Activated T-helper 1 cell treated with Interleukin-2 at 50 U/mL for 16 hours (primary cell): ENCODE data around the gene CYREN.

Experiments
- DNase-seq: peaks from one replicate; pipeline ENCODE4 v3.0.0-alpha.2; 2020; ENCODE audit warnings: low read depth

The CYREN gene

DNA sequence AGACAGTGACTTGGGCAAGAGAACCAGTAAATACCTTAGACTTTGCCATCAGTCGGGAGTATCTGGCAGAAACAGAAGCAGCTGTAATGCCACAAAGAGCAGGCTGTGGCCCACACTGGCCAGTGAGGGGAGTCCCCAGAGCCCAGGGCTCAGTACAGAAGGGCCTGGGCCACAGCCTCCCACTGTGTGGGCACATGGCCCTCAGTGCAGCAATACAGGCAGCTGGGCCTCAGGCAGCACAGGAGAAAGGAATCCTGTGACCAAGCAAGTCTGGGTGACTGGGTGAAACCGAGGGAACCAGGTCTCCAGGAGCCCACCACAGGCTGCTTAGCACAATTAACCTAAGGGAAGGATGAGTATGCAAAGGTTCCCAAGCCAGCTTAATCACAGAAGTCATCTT, 26.8 kb upstream of the CYREN start:
- DNase-seq = no peak

DNA sequence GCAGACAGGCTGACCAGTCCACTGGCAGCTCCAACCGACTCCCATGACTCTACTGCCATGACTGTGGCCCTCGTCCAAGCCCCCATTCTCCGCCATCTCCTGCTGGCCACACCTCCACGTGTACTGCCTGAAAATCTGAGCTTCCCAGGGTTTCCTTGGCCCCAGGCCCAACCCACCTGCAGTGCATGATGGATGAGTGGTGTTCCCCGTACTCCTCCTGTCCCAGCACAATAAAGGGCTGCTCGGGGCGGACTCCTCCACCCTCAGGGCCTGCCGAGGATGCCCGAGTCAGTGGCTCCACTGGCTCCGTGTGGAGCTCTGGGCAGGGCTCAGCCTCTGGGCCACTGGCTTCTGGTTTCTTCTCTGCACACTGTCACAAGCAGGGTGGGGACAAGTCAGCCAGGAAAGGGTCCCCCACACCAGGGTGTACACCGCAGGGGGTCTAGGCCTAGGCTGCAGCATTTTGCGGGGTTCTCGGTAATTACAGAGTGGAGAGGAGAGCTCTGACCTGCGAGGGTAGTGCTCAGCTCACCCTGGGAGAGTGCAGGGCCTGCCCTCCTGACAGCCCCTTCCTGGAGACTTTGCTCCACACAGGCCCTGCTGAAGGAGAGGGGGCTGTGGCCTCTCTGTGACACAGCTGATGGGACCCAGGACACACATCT, 25.6 kb upstream of the CYREN start:
- no peak for DNase-seq

DNA sequence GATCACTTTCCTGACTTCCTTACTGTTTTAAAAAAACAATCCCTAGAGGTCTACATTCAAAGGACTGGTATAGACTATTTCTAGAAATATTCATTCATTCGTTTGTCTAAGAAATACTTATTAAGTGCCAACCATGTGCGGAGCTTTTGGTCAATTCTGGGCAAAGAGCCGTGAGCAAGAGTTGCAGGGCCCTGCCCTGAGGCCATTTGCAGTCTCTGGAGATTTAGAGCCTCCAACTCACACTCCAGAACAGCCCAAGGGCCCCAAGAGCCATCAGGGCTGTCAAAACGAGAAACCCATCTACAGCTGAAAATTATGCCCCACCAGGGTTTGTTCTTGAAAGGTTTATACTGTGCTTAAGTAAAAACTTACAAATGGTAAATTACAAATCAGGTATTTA, 24.6 kb upstream of the CYREN start:
- DNase-seq = no peak

DNA sequence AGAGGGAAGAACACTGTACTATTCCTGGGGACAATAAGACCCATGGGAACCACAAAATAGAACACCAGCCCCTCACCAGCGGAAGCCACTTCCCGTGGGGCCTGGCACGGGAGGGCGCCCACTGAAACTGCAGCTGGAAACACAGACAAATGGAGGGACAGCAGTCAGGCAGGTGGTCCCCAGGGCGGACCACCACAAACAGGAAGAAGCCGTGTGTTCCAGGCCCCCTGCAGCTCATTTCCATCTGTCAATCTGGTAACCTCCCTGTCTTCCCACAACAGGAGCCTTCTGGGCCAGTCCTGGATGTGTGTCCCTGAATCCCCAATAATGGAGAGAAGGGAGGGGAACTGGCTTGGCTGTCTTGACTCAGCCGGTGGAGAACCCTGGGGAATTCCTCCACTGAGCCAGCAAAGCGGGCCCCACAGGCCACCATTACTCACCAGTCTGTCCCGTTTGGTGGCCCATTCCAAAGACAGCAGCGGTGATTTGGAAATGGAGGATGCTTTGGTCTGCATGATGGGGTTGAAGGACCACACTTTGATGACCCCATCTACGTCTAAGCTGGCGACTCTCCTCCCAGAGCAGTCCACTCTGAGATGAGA, 24.1 kb upstream of the CYREN start:
- DNase-seq = no peak

DNA sequence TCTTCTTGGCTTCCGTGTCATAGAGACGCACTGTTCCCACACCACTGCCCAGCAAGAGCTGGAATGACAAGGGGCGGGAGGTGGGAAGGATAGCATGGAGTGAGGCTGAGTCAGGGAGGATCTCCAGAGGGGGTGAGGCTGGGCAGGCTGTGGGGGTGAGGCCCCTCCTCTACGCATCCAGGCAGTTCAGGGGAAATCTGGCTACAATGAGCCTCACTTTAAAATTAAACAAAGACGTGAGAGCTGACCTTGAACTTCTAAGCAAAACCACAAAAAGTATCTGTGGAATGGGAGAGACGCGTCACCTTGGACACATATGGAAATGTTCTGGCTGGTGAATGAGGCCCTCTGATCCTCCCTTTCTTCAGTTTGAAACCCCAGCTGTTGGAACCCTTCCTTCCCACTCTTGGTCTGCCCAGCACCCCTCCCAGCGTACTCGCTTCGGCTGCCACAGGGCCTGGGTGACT, 23.1 kb upstream of the CYREN start:
- DNase-seq = no peak

DNA sequence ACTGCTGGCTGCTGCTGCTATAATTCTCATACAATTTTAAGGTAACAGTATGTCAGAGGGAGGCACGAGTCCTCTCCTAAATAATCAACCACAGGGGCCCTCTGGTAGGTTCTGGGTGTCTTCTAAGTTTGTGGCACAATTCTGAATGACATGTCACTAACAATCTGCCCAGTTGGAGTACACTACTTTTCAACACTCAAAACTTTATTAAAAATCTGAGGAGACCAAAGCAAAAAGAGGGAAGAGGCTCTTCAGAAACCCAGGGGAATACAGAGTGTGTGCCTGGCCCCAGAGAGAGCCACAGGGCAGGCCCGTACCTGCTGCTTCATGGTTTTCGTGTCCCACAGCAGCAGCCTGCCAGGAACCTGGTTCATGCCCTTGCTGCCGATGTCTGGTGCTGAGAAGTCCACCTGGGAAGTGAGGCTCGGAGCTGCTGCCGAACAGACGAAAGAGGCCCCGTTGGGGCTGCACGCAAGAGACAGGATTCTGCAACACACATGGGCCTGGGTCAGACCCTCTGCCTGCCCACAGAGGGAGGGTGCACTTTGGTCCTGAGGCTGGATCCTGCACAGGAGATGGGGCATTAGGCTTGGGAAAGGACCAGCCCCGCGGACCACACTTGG, 22.5 kb upstream of the CYREN start:
- no peak for DNase-seq

DNA sequence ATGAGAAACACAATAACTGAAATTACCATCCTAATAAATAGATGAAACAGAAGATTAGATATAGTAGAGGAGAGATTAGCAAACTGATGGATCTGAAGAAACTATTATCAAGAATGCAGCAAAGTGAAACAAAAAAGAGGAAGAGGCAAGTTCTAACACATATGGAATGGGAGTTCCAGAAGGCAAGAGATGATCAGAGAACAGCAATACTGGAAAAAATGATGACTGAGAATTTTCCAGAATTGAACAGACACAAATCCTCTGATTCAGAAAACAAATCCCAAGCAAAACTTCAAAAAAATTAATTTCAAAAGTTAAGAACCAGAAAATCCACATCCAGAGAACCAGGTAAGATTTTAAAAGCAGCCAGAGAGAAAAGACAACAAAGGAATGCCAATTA, 20.2 kb upstream of the CYREN start:
- no peak for DNase-seq

DNA sequence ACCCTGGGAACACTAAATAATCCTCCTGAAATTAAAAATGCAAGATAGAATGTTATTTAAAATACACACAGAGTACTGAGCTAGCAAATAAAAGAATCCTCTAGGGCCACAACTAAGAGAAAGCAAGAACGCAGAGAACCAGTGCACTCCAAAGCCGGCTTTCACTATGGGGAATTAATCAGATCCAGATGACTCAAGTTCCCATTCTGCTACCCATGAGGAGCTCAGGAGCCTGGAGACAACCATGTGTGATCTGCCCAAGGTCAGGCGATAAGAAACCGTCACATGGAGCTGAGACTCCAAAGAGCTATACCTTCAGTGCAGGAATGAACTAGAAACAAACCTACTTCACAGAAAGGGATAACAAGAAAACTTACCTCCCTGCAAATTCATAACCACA, 19.5 kb upstream of the CYREN start:
- no peak for DNase-seq

DNA sequence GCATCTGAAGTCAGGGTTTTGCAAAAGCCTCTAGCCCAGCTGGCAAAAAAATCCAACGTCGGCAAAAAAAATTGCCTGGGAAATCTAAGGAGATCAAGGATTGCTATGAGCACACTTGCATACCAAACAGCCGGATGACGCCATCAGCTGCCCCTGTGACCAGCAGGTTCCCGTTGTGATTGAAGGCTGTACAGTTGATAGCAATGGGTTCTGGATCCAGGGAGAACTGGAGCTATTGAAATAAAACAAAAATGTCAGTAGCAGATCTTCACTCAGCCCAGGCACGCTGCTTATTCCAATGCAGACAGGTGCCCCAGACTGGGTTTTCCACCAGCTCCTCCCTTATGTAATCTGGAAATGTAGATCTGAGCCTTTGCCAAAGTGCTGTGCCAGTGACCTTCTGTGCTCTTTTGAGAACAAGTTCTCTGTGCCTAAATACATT, 18.7 kb upstream of the CYREN start:
- no peak for DNase-seq

DNA sequence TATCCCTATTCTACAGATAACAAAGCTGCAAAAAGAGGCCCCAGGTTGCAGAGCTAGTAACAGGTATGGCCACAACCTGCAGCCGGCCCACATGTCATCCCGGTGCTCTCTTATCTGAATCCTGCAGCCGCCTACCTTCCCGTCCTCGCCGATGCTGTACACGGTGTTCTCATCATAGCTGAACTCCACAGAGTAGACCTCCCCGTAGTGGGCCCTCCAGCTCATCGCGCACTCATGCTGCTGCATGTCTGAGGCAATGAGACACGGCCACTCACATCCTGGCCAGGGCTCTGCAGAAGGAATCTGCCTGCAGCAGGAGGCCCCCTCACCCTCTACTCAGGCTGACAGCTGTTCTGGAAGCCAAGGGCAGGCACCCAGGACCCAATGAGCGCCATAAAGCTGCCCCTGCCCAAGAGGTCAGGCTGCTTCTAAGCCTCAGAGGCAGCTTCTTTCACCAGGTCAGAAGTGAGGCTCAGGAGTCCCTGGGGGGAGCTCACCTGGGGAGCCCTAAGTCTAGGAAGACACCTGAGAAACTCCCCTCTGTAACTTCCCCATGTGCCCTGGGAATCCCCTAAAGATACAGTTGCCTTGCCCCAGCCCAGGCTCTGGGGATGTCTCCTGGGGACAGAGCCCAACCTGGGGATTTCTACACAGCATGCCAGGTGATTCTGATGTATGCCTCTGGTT, 17.9 kb upstream of the CYREN start:
- DNase-seq = no peak

DNA sequence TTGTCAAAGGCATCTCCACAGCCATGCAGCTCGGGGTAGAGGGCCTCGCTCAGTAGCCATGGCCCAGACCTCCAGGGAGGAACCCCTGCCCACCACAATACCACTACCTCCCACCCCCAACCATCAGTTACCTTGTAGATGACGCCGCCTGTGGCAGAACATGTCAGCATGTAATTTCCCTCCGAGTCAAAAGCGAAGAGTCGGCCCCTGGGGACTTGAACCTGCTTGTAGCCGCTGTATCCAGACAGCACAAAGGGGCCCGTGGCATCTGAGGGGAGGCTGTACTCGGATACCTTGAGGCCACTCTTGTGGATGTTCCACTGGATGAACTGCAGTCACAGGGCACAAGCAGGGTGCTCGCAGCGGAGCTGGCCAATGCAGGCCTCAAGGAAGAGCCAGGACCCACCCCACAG, 16.3 kb upstream of the CYREN start:
- DNase-seq = no peak

DNA sequence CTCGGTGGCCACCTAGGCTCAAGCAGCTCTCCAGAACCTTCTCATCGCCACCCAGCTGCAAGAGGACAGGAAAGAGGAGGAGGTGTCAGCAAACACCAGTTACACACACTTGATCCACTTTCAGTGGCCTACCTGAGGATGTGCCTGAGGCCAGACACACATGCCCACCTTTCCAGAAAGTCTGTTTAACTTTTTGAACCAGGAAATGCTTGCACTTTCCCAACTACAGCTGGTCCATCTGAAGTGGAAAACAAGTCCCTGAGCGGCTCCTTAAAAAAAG, 15.7 kb upstream of the CYREN start:
- no peak for DNase-seq

DNA sequence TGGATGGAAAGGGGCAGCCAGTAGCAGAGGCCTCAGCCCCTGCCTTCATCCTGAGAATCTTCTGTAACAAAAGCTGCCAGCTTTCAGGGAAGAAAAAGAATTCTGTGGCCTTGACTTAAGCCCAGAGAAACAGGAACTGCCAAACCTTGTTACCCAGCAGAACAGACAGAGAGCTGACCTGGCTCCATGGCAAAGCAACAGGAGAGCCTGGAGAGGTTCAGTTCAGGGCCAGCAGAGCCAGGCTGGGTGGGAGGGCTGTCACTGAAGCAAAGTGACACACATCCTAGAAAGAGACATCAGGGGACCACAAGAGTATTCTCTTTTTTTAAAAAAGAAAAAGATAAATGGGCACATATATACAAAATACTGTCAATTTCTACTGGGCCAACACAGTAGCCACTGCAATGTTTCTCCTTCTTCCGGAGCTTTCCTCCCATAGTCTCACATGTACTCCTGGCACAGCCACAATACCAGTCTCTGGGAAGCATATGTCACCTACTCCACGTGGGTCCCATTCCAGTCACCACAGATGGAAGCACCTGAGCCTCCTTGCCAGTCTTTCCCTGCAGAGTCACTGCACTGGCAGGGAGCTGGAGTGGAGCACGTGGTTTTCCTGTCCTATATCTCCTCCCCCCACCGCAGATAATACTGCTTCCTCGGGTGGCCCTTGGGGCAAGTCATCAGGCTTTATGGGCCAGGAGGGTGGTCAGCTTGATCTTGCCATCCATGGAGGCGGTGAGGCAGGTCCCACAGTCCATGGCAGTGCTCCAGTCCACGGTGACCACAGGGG, 15.2 kb upstream of the CYREN start:
- no peak for DNase-seq

DNA sequence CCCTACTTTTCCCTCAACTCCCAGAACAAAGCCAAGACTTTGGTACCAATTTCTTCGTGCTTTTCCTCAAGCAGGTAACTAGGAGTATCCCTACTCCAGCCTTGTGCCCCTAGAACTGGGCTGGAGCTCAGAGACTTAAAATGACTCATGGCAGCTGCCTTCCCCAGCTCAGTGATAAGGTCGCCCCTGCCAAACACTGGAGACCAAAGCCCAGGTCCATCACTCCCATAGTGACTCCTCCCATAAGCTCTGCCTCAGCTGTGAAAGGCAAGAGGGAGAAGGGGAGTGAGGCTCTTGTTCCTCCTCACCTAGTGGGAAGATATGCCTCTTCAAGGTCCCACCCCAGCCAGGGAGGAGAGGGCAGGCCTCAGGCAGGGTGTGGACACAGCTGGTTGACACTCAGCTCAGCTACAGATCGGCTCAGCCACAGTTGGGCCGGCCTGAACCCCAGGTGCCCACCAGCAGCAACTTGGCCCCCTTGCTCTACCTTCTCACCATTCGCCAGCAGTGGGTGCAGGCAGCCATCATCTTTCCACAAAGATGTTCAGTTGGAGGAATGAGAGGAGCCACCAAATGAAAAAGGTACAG, 13.8 kb upstream of the CYREN start:
- no peak for DNase-seq

DNA sequence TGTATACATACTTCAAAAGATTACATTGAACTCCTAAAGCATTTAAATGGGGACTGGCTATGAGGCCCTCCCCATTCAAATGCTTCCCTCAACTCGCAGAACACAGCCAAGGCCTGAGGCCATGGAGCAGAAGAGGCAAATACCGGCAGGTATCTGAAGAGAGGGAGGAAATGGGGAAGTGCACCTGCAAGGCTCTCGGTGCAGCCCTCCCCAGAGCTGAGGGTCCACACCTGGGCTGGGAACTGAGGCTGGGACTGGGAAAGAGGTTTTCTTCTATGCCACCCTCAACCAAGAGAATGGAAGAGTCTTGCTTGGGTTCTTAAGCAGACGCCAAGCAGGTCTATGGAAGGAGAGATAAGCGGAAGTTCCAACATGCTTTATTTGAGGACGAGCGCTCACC, 13.0 kb upstream of the CYREN start:
- no peak for DNase-seq

DNA sequence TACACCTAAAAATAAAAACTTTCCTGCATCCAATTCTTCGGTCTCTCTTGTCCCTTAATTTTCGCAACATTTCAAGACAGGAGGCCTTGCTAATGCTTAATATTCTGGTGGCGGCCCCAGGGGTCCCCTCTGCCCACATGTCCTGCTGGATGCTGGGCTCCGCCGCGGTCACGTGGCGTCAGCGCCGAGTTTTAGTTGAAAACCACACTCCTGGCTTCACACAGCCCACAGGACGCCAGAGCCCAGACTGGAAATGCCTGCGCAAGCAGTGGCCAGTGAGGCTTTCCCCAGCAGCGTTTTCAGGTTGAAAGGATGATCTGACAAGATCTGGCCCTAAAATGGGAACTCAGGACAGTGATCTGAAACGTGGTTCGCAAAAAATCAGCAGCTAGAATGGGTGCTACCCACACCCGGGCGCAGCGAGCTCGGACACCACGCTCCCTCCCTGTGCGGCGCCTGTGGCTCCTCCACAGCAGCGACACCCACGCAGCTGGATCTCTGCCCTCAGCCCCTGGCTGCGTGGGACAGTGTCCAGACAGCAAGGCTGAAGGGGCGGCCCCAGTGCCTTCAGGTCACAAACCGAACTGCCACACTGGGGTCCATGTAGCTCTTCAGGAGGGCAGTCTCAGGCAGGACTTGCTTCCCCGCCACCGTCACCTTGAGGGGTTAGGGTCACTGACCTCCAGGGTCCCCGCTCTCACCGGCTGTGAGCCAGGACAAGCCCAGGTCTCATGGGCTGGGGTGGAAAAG, 11.6 kb upstream of the CYREN start:
- DNase-seq = no peak

DNA sequence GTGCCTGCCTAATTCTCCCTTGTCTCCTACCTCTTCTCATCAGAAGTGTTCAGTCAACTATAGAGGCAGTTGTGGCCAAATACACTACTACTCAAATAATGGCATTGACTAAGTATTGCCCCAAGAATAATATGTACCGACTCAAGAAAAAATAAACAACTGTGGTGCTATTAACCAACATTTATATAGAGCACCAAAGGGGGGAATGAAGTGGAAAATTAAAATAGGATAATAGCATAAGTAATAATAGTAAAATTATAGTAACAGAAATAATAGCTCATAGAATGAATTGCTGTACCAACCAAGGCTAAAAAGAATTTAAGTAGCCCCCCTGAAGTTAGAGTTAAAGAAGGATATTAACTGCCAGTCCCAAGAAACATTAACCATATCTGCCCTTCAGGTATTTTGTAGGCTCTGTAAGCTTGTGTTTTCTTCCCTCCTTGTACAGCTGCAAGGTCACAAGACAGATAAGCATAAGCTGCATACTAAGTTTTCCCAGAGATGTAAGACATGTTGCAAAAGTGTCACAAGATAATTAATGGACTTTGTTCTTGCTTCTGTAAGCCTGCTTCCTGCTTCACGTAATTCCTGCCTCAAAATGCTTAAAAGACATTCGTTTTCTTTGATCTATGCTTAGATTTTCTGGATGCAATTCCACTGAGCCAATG, 10.9 kb upstream of the CYREN start:
- no peak for DNase-seq

DNA sequence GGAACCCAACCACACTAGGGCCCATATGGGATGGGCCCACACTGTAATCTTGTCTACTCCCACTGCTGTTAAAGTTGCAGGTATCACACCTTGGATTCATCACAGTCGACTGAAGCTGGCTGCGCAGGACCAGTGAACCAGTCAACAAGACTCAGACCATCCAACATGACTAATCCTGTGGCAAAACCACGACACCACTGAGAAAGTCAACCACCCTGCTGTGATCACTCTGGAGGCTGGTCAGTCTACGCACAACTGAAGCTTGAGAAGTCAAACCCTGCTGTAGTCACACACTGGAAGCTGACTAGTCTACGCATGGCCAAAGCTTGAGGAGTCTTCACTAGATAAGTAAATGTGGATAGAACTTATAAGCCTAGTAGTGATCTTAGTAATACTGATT, 9.6 kb upstream of the CYREN start:
- no peak for DNase-seq

DNA sequence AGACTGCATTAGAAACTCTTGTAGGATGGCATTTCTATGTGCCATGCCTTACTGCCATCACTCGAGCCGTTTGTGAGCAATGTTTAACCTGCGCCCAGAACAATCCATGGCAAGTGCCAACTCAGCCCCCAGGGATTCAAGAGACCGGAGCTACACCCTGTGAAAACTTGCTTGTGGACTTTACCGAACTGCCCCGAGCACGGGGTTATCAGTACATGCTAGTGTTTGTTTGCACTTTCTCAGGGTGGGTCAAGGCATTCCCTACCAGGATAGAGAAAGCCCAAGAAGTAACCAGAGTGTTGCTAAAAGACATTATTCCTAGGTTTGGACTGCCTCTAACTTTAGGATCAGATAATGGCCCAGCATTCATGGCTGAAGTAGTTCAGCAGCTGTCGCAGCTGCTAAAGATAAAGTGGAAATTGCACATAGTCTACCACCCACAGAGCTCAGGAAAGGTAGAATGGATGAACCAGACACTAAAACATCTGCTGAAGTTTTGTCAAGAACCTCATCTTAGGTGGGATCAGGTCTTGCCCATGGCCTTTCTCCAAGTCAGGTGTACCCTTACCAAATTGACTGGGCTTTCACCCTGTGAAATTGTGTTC, 8.9 kb upstream of the CYREN start:
- no peak for DNase-seq

DNA sequence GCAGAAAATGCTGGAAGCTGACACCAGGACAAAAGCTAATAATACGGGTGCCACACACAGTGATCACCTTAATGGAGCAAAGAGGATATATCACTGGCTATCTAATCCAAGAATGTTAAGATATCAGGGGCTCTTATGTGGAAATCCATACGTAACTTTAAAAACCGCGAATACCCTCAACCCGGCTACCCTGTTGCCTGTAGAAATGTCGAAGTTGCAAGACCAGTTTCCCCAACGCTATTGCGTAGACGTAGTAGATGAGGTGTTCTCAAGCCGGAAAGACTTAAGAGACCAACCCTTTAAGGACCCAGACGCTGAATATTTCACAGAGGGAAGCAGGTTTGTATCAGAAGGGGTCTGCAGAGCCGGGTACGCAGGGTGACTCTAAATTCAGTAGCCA, 7.9 kb upstream of the CYREN start:
- no peak for DNase-seq
